ENCODE results near the gene SMCHD1.
"Not testable (repeated sequence)": the region's sequence is repeated elsewhere in the genome, so short reads cannot be mapped to it uniquely, and the experiment has no call there.

Gene SMCHD1

GRCh38 chr18:2656237-2656980 lies 883 bp downstream of the SMCHD1 start:
- DNase-seq (ENCODE audit: low read depth), result no peak
- no peak for TF ChIP-seq CTCF (IDR thresholded peaks at IDR 0.05; ENCODE audit: control insufficient read depth, extremely low read depth, insufficient read depth)
- peak overlapping the region; percentile 92 for H3K4me3 ChIP-seq (ENCODE audit: low read depth, low read length)

- peak overlapping the region; percentile 92 for H3K4me3 ChIP-seq (ENCODE audit: low read depth, low read length)
- TF ChIP-seq CTCF (IDR thresholded peaks at IDR 0.05; ENCODE audit: control insufficient read depth, extremely low read depth, insufficient read depth), result no peak
- no peak for DNase-seq (ENCODE audit: low read depth)
Observed at GRCh38 chr18:2656981-2657512, 1.5 kb downstream of the SMCHD1 start.

- DNase-seq (ENCODE audit: low read depth), result peak; percentile 75
- no peak for TF ChIP-seq CTCF (IDR thresholded peaks at IDR 0.05; ENCODE audit: control insufficient read depth, extremely low read depth, insufficient read depth)
- H3K4me3 ChIP-seq (ENCODE audit: low read depth, low read length), result peak overlapping the region; percentile 92
Observed at GRCh38 chr18:2657788-2658458, 2.4 kb downstream of the SMCHD1 start.

- not testable (repeated sequence) for H3K4me3 ChIP-seq (ENCODE audit: low read depth, low read length); DNase-seq (ENCODE audit: low read depth)
Observed at GRCh38 chr18:2660849-2661248, 5.3 kb downstream of the SMCHD1 start.

GRCh38 chr18:2662288-2662687 lies 6.8 kb downstream of the SMCHD1 start:
- DNase-seq (ENCODE audit: low read depth), result not testable (repeated sequence)

GRCh38 chr18:2662990-2663389 lies 7.5 kb downstream of the SMCHD1 start:
- no peak for DNase-seq (ENCODE audit: low read depth)
- H3K4me3 ChIP-seq (ENCODE audit: low read depth, low read length), result no peak overlapping the region
- TF ChIP-seq CTCF (IDR thresholded peaks at IDR 0.05; ENCODE audit: control insufficient read depth, extremely low read depth, insufficient read depth), result no peak

More at GRCh38 chr18:2662288-2662687, 6.8 kb downstream of the SMCHD1 start:
- not testable (repeated sequence) for H3K4me3 ChIP-seq (ENCODE audit: low read depth, low read length)

GRCh38 chr18:2672410-2672809 lies 16.9 kb downstream of the SMCHD1 start:
- H3K4me3 ChIP-seq (ENCODE audit: low read depth, low read length), result no peak overlapping the region
- TF ChIP-seq CTCF (IDR thresholded peaks at IDR 0.05; ENCODE audit: control insufficient read depth, extremely low read depth, insufficient read depth), result no peak
- DNase-seq (ENCODE audit: low read depth), result no peak

GRCh38 chr18:2672872-2673271 lies 17.3 kb downstream of the SMCHD1 start:
- H3K4me3 ChIP-seq (ENCODE audit: low read depth, low read length), result no peak overlapping the region
- no peak for TF ChIP-seq CTCF (IDR thresholded peaks at IDR 0.05; ENCODE audit: control insufficient read depth, extremely low read depth, insufficient read depth)
- DNase-seq (ENCODE audit: low read depth), result no peak

GRCh38 chr18:2678933-2679332 lies 23.4 kb downstream of the SMCHD1 start:
- H3K4me3 ChIP-seq (ENCODE audit: low read depth, low read length); DNase-seq (ENCODE audit: low read depth): not testable (repeated sequence)
